NCI-H526 treated with DMSO at 0.1 percent for 48 hours (cell line): Measurements from ENCODE around the gene NT5C3A.
"Not testable (repeated sequence)": the region's sequence is repeated elsewhere in the genome, so short reads cannot be mapped to it uniquely, and the experiment has no call there.

Experiments
- DNase-seq: peaks from one replicate; lab custom pipeline; 2025; lab: John Stamatoyannopoulos, UW

The NT5C3A gene

GRCh38 chr7:33041631-33042428, 20.7 kb downstream of the NT5C3A start:
- DNase-seq: peak; percentile 18

- peak; percentile 95 for DNase-seq
Measured at GRCh38 chr7:33040803-33041516, 21.6 kb downstream of the NT5C3A start.

- no peak for DNase-seq
Measured at GRCh38 chr7:33039903-33040292, 22.7 kb downstream of the NT5C3A start.

- DNase-seq: no peak
Measured at GRCh38 chr7:33039257-33039902, 23.2 kb downstream of the NT5C3A start.

GRCh38 chr7:33038639-33039038, 23.9 kb downstream of the NT5C3A start:
- no peak for DNase-seq

- no peak for DNase-seq
Measured at GRCh38 chr7:33035776-33036175, 26.8 kb downstream of the NT5C3A start.

- DNase-seq: no peak
Measured at GRCh38 chr7:33024189-33024757, 38.3 kb downstream of the NT5C3A start.

GRCh38 chr7:33012364-33012763, 50.2 kb downstream of the NT5C3A start:
- no peak for DNase-seq

- no peak for DNase-seq
Measured at GRCh38 chr7:33009734-33010133, 52.8 kb downstream of the NT5C3A start.

GRCh38 chr7:33005690-33006089, 56.9 kb downstream of the NT5C3A start:
- not testable (repeated sequence) for DNase-seq

GRCh38 chr7:33005193-33005592, 57.4 kb downstream of the NT5C3A start:
- DNase-seq: not testable (repeated sequence)

- not testable (repeated sequence) for DNase-seq
Measured at GRCh38 chr7:33004104-33004616, 58.4 kb downstream of the NT5C3A start.

GRCh38 chr7:33003111-33003510, 59.5 kb downstream of the NT5C3A start:
- DNase-seq: not testable (repeated sequence)

GRCh38 chr7:32999380-32999779, 63.2 kb downstream of the NT5C3A start:
- DNase-seq: not testable (repeated sequence)

- peak; percentile 22 for DNase-seq
Measured at GRCh38 chr7:32998361-32999171, 64.0 kb downstream of the NT5C3A start.

GRCh38 chr7:32997956-32998355, 64.6 kb downstream of the NT5C3A start:
- DNase-seq: not testable (repeated sequence)

GRCh38 chr7:32992750-32993149, 69.8 kb downstream of the NT5C3A start:
- DNase-seq: not testable (repeated sequence)

- not testable (repeated sequence) for DNase-seq
Measured at GRCh38 chr7:32991975-32992700, 70.4 kb downstream of the NT5C3A start.

GRCh38 chr7:32991068-32991585, 71.4 kb downstream of the NT5C3A start:
- not testable (repeated sequence) for DNase-seq

GRCh38 chr7:32988148-32988547, 74.4 kb downstream of the NT5C3A start:
- DNase-seq: peak; percentile 2
